ENCODE data around the gene ZNF41.

ZNF41 gene

DNA sequence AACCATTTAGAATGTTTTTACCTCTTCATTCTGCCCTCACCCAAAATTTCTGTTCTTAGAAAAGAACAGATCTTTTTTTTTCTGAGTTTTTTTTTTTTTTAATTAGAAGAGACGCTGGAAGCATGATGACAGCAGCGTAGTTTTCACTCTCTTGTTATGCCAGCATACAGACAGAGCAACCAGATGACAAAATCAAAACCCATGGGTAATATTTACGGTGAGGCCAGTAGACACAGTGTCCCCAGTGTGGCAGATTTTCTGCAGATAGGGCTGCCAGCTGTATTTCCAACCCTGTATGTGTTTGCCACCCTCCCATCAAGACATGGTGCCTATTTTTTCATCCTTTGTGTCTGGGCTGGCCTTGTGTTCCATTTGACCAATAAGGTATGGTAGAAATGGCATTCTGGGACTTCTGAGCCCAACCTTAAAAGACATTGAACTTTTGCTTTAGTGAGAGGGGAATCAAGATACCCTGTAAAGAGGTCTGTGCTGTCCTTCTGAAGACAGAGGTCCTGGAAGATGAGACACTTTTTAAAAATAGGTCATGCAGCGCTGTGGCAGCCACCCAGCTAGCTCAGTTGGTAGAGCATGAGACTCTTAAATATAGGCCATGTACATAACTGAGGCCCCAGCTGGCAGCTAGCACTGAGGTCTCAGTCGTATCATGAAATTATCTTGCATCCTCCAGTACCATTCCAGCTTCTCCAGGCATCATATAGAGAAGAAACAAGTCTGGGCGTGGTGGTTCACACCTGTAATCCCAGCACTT is 6.7 kb upstream of the ZNF41 start:
- no peak for DNase-seq

DNA sequence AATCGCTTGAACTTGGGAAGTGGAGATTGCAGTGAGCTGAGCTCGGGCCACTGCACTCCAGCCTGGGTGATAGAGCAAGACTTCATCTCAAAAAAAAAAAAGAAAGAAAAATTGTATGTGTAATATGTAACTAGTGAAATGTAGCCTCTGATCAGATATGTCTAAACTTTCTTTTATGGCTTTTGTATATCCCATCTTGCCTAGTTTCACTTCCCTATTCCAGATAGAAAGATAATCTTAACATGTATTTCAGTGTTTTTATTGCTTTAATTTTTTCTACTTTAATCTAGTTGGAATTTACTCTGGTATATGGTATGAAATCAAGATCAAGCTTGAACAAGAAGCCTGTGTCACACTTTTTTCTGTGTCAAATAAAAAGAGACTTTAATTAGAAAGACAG is 1.9 kb upstream of the ZNF41 start:
- DNase-seq = no peak

DNA sequence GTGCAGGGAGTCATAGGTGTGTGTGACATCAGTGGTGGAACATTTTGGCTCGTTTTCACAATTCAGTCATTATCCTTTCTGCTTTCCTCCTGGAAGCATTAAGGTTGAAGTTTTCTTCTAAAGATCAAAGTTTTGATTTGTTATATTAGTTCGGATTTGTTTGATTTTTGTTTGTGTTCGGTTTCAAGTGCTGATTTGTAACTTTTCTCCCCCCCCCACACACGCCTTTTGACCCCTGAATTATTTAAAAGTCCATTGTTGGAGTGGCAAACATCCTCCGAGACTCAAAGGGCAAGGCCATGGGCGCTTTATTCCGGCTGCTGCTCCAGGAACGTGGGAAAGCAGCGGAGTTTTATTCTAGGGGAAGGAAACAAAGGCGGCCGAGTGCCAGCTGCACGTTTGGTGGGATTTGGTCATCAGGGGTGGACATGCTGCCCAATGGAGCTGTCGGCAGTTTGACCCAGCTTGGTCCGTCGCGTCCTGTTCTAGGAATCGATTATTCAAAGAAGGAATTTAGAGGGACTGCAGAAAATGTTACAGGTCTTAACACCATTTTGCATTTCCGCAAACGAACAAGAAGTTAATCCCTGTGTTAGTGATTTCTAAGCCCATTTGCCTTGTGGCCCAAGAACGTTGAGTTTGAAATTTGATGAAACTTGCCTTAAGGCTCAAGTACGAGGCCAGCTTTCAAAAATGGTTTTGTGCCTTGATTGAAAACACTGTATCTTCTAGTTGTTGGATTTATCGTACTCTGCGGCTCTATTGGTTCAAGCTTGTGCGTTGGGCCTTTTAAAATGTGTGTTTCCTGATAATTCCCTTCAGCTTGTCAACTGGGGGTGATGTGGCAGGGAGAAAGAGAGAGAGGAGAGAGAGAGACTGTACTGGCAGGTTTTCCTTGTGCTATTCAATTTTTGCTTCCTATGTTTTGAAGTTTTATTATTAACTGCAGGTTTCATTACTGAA is 565 bp upstream of the ZNF41 start:
- DNase-seq = no peak

DNA sequence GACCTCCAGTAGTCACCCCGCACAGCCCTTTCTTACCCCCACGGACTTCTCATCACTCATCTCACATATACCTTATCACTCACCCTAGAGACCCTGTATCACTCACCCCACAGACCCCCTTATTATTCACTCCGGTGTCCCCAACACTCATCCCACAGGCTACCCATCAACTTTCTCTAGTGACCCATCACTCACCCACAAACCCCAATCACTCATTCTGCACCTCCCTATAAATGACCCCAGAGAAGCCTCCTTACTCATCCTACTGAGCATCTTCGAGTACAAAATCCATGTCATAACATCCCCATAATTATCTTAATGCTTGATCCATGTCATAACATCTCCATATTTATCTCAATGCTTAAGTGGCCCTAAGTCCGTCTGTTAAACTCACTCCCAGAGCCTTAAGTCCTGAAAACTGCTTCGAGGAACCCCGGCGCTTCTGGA is 934 bp downstream of the ZNF41 start:
- DNase-seq = no peak

DNA sequence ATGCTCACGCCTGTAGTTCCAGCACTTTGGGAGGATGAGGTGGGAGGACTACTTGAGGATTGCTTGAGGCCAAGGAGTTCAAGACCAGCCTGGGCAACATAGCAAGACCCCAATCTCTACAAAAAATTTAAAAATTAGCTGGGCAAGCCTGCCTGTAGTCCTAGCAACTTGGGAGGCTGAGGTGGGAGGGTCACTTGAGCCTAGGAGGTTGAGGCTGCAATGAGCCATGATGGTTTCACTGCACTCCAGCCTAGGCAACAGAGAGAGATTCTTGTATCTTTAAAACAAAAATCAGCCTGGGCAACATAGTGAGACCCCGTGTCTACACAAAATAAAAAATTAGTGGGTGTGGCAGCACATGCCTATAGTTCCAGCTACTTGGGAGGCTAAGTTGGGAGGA is 1.9 kb downstream of the ZNF41 start:
- no peak for DNase-seq

DNA sequence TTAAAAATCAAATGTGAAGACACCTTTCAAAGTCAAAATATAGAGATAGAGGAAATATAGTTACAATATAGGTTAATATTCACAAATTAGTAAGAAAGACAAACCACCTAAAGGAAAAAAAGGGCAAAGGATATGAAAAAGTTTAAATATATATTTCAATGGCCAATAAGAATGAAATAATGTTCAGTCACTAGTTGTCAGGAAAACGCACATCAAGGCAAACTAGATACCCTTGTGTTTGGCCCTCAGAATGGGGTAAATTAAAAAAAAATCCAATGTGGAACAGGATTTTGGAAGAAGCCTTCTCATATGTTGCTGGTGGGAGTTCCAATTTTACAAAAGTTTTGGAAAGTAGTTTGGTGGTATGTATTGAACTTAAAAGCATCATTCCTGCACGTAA is 2.4 kb downstream of the ZNF41 start:
- no peak for DNase-seq

DNA sequence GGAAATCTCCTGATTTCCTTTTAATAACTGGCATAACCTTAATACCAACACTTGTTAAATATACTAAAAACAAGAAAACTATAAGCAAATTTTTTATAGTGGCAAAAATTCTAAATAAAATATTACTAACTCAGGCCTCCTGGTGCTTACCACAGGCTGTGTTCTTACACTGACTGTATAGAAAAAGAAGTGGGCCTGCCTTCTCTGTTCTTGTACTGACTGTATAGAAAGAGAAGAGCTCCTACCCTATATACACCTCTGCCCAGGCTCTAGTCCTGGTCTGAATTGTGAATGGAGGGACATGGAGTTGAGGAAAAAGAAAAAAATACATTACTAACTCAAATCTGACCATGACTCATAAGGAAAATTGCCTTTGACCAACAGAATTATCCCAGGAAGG is 7.5 kb downstream of the ZNF41 start:
- DNase-seq = no peak

DNA sequence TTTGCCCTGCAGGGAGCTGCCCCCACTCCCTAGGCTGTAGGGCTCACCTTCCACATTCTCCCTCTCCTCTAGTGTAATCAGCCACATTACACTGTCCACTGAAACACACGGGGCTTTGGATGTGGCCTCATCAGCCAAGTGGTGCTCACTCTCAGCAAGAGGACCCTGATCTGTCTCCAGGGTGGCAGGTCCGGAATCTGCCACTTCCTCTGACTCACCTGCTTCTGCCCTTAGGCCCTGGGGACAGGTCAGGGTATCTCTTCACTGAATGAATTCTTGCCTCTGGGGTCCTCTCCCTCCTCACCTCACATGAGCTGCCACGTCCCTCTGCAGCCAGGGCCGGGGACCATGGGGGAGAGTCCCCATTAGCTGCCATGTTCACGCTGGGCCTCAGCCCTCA is 15.9 kb downstream of the ZNF41 start:
- DNase-seq = no peak

DNA sequence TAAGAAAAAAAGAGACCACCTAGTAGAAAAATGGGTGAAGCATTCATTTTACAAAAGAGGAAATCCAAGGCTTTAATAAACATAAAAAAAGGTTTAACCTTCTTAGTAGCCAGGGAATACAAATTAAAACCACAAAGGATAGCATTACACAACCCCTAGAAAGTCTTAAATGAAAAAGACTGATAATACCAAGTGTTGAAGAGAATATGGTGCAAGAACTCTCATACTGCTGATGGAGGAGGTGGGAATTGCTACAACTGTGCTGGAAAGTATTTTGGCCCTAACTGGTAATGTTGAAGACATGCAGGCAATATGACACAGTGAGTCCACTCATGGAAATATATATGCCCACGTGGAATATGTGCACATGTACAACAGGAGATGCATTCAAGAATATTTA is 22.5 kb downstream of the ZNF41 start:
- DNase-seq = no peak

DNA sequence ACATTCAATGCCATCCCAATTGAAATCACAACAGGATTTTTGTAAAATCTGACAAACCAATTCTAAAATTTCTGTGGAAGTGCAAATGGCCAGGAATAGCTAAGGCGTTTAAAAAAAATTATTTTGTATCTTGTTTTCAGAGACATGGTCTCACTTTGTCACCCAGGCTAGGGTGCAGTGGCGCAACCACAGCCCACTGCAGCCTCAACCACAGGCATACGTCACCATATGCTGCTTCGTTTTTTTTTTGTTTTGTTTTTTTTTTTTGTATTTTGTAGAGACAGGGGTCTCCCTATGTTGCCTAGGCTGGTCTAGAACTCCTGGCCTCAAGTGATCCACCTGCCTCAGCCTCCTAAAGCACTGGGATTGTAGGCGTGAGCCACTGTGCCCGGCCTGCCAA is 24.5 kb downstream of the ZNF41 start:
- DNase-seq = no peak

DNA sequence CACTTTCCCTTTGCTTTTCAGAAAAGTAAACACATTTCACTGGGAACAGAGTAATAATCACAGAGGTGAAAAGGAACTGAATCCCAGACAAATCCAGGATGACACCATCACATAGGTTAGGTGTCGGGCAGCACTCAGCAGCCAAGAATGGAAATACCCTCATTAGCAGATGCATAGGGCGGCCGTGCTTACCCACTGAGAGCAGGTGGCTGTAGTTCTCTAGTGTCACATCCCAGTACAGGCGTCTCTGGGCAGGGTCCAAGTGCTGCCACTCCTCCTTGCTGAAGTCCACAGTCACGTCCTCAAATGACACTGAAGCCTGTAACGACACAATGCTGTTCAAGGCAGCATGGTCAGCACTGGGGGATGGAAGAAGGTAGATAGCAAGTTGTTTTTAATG is 26.9 kb downstream of the ZNF41 start:
- DNase-seq = no peak

DNA sequence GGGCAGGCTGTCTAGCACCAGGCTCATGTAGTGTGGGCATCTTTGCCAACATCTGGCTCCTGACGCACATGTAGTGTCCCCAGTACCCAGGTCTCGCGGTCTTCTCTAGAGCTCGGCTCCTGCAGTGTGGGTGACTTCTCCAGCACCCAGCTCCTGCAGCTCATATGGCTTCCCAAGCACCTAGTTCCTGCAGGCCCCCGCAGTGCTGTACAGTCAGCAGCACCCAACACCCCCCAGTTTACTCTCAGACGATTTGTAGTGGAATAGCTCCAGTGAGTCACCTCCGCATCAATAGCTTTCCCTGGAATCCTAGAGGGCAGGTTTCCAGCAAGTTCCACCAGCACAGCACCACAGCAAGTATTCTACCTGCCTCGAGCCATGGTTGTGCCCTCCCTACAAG is 30.9 kb downstream of the ZNF41 start:
- DNase-seq = no peak

DNA sequence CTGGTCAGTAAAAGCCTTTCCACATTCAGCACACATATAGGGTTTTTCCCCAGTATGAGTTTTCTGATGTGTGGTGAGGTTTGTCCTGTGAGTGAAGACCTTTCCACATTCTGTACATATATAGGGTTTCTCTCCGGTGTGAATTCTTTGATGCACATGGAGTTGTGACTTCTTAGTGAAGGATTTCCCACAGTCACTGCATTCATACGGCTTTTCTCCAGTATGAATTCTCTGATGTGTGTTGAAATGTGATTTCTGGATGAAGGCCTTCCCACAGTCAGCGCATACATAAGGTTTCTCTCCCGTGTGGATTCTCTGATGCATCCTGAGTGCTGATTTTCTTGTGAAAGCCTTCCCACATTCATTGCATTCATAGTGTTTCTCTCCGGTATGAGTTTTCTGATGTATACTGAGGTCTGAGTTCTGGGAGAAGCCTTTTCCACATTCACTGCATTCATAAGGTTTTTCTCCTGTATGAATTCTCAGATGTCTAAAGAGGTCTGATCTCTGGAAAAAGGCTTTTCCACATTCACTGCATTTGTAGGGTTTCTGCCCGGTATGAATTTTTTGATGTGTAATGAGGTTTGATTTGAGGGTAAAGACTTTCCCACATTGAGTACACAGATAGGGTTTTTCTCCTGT is 34.7 kb downstream of the ZNF41 start:
- no peak for DNase-seq

DNA sequence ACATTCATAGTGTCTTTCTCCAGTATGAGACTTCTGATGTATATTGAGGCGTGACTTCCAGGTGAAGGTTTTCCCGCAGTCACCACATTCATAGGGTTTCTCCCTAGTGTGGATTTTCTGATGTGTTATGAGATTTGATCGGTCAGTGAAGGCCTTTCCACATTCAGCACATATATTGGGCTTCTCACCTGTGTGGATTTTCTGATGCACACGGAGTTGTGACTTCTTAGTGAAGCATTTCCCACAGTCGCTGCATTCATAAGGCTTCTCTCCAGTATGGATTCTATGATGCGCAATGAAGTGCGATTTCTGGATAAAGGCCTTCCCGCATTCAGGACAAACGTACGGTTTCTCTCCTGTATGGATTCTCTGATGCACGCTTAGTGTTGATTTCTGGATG is 35.4 kb downstream of the ZNF41 start:
- no peak for DNase-seq

DNA sequence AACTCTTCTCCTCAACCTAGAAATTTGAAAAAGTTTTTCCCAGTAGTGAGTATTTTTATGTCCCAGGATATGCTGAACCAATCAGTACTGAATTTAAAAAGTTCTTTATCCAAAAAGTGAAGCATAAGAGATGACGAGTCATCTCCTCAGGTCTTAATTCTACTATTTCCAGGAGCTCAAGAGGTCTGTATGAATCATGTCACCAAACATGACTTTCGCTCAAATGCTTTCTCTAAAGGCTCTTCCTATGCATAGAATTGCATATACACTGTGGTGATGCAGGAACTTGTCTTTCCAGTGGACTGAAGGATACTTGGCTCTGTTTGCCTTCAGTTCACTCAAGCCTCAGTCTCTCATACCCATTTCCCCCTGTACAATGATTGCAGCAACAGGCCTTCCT is 36.1 kb downstream of the ZNF41 start:
- no peak for DNase-seq

DNA sequence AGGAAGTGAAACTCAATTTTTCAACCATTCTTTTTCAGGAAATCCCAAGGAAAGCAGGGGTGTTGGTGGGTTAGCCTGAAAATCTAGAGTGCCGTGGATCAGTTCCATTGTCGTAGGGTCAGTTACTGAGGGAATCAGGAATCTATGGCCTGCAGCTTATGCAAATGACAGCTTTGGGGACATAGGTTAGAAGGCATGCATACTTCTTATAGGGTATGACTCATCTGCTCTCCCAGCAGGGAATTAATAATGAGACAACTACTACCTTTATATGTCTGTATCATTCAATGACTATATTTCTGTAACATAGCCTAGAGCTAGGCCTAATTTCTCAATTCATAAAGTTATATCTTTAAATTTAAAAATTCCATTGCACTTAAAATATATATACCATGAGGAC is 36.6 kb downstream of the ZNF41 start:
- no peak for DNase-seq

DNA sequence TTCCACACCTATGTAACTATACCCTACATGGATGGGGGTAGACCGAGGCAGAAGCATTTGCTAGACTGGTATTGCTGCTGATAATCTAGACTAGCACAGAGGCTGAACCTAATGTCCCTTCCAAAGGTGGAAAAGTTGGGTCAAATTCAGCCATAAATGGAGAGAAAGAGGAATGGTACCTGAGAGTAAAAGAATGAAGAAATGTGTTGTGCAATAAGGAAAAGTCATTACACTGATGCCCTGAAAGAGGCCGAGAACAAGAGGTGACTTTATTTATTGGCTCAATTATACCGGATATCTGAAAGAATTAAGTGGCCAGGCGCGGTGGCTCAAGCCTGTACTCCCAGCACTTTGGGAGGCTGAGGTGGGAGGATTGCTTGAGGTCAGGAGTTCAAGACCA is 52.1 kb downstream of the ZNF41 start:
- no peak for DNase-seq

DNA sequence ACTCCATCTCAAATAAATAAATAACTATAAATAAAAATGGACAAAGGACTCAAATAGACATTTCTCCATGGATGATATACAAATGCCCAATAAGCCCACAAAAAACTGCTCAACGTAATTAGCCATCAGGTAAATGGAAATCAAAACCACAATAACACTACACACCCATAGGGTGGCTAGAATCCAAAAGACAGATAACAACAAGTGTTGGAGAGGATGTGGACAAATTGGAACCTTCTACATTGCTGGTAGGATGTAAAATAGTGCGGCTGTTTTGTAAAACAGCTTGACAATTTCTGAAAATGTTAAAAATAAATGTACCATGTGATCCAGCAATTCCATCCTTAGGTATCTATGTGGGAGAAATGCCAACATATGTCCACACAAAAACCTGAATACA is 60.6 kb downstream of the ZNF41 start:
- DNase-seq = no peak

DNA sequence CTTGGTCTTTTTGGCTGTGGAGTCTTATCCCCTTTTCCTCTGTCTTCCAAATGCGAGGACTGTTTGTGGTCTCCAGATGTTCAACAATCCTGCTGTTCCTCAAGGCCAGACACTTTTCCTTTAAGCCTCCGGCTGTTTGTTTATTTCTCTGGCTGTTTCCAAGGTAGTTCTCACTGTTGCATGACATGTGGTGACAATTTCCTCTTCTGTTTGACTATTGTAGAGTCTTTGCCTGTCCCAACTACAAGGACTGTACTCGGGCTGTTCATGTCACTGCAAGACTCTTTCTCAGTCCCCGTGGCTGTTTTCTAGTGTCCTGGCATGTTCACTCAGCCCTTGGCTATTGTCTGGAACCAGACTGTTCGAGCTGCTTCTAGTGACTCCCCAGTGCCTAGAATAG is 62.1 kb downstream of the ZNF41 start:
- DNase-seq = no peak

DNA sequence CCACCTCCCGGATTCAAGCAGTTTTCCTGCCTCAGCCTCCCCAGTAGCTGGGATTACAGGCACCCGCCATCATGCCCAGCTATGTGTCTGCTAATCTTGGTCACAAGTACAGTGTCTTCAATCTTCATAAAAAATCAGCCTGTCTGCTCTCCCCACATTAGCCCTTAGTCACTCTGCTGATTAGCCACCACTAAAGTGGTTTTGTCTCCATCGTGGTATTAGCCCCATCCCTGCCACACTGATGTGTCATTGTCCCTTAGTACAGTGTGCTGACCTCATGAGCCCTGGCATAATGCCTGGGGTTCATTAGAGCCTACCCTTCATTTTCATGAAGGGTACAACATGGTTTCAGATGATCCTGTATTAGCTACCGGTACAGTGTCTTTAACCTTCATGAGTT is 62.8 kb downstream of the ZNF41 start:
- no peak for DNase-seq

DNA sequence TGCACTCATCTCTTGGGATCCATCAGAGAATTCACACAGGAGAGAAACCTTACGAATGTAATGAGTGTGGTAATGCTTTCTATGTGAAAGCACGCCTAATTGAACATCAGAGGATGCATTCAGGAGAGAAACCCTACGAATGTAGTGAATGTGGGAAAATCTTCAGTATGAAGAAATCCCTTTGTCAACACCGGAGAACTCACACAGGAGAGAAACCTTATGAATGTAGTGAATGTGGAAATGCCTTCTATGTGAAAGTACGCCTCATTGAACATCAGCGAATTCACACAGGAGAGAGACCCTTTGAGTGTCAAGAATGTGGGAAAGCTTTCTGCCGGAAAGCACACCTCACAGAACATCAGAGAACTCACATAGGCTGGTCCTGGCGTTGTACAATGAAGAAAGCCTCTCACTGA is 69.8 kb downstream of the ZNF41 start:
- DNase-seq = no peak
